Measurements from ENCODE around the gene KCNE1. TPM values are rescaled to one million over a fixed set of nuclear protein-coding genes. Genes with fewer than 3 reads are reported as not detected.

The KCNE1 gene
- total RNA-seq, 3 donors from 2014 or later (not counting 1 experiment from before 2014, with no cell fraction given), result 0.52 to 3.3 (median 1.6) TPM

DNA sequence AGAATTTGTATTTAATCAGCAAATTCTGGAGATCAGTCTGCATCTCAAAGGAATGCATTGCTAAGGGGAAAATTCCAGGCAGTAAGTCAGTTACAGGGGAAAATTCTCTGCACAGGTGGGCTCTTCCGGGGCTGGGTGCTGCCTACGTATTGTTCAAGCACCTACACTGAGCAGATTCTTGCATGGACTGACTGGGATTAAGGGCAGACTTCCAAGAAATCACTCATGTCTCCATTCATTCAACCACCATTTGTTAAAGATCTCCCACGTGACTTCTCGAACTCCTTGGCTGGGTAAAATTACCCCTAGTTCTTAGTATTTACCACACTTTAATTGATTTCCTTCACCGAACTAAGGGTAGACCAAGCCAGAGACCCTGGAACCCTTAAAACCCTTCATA, 28.2 kb upstream of the KCNE1 start:
- H3K4me1 ChIP-seq (ENCODE audit: control insufficient read depth, insufficient read depth, low read length), result peaks cover 12% of the 10 kb centered on the region

DNA sequence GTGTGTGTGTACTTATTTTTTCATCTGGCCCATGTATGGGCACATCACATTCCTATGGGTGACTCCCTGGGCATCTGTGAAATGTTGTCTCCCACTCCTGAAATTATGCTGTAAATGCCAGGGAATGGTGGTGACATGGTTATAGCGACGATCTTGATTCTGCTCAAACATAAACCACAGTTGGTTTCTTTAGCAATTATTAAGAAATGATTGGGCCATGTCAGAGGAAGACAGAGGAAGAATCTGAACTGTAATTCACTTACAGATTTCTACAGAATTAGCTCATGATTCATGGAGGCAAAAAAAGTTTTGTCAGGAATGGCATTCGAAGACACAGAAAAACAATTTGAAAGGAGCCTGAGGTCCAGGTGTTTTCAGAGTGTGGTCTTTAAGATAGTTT, 25.8 kb upstream of the KCNE1 start:
- Mint-ChIP-seq H3K27ac (no peak overlapping the region), H3K4me3 (no peak overlapping the region), H3K4me1 (peaks cover 26 to 37% of the 10 kb centered on the region in 2 donors), H3K36me3 (no peaks in the 10 kb centered on the region), H3K27me3 (ENCODE audit: low read depth in 2 of 2) (peaks cover 0 to 5% of the 10 kb centered on the region in 2 donors), H3K9me3 (no peaks in the 10 kb centered on the region)
- no peaks in the 10 kb centered on the region for H3K36me3 ChIP-seq (ENCODE audit: control insufficient read depth, insufficient read depth, low read length)
- no peaks in the 10 kb centered on the region for H3K27me3 ChIP-seq (ENCODE audit: control insufficient read depth, insufficient read depth, low read length)
- no peaks in the 10 kb centered on the region for H3K9me3 ChIP-seq (ENCODE audit: control insufficient read depth, insufficient read depth, low read length)
- no peak for TF ChIP-seq CTCF (IDR thresholded peaks at IDR 0.05)
- DNase-seq (no peak), ATAC-seq (no peak)
- intact Hi-C loops (cut with micrococcal nuclease), result no loop called here
- no peak overlapping the region for H3K4me3 ChIP-seq (ENCODE audit: low read length)
- WGBS (ENCODE audit: insufficient coverage), result 100% methylated on average over 3 of the region's 3 CpGs
- H3K27ac ChIP-seq (ENCODE audit: low read length), result no peak overlapping the region
- peaks cover 16% of the 10 kb centered on the region for H3K4me1 ChIP-seq (ENCODE audit: control insufficient read depth, insufficient read depth, low read length)

More for the DNA sequence above, 28.2 kb upstream of the KCNE1 start:
- no peak for TF ChIP-seq CTCF (IDR thresholded peaks at IDR 0.05)
- H3K27ac Mint-ChIP-seq, result no peak overlapping the region
- no peaks in the 10 kb centered on the region for H3K9me3 Mint-ChIP-seq
- intact Hi-C loops (cut with micrococcal nuclease), result no loop called here
- no peaks in the 10 kb centered on the region for H3K27me3 Mint-ChIP-seq (ENCODE audit: low read depth in 2 of 2)
- H3K4me1 Mint-ChIP-seq, result peaks cover 21 to 29% of the 10 kb centered on the region in 2 donors
- H3K27ac ChIP-seq (ENCODE audit: low read length), result no peak overlapping the region
- H3K4me3 ChIP-seq (ENCODE audit: low read length), result no peak overlapping the region
- H3K36me3 Mint-ChIP-seq, result no peaks in the 10 kb centered on the region
- WGBS (ENCODE audit: insufficient coverage), result 91% methylated on average over 5 of the region's 5 CpGs
- no peaks in the 10 kb centered on the region for H3K27me3 ChIP-seq (ENCODE audit: control insufficient read depth, insufficient read depth, low read length)
- H3K9me3 ChIP-seq (ENCODE audit: control insufficient read depth, insufficient read depth, low read length), result no peaks in the 10 kb centered on the region
- ATAC-seq, result no peak
- DNase-seq, result no peak
- H3K4me3 Mint-ChIP-seq, result no peak overlapping the region
- no peaks in the 10 kb centered on the region for H3K36me3 ChIP-seq (ENCODE audit: control insufficient read depth, insufficient read depth, low read length)

GRCh38 chr21:34536820-34537219, 24.8 kb upstream of the KCNE1 start:
- H3K27me3 Mint-ChIP-seq (ENCODE audit: low read depth in 2 of 2), result peaks cover 0 to 5% of the 10 kb centered on the region in 2 donors
- TF ChIP-seq CTCF (IDR thresholded peaks at IDR 0.05), result no peak
- DNase-seq (no peak), ATAC-seq (no peak)
- Histone ChIP-seq H3K4me3 (ENCODE audit: low read length) (no peak overlapping the region), H3K36me3 (ENCODE audit: control insufficient read depth, insufficient read depth, low read length) (no peaks in the 10 kb centered on the region), H3K27ac (ENCODE audit: low read length) (no peak overlapping the region), H3K4me1 (ENCODE audit: control insufficient read depth, insufficient read depth, low read length) (peaks cover 16% of the 10 kb centered on the region), H3K27me3 (ENCODE audit: control insufficient read depth, insufficient read depth, low read length) (no peaks in the 10 kb centered on the region), H3K9me3 (ENCODE audit: control insufficient read depth, insufficient read depth, low read length) (no peaks in the 10 kb centered on the region)
- WGBS (ENCODE audit: insufficient coverage), result 86% methylated on average over 2 of the region's 2 CpGs
- intact Hi-C loops (cut with micrococcal nuclease), result no loop called here
- H3K9me3 Mint-ChIP-seq, result no peaks in the 10 kb centered on the region
- no peaks in the 10 kb centered on the region for H3K36me3 Mint-ChIP-seq
- no peak overlapping the region for H3K27ac Mint-ChIP-seq
- H3K4me3 Mint-ChIP-seq, result no peak overlapping the region
- peaks cover 26 to 37% of the 10 kb centered on the region in 2 donors for H3K4me1 Mint-ChIP-seq

DNA sequence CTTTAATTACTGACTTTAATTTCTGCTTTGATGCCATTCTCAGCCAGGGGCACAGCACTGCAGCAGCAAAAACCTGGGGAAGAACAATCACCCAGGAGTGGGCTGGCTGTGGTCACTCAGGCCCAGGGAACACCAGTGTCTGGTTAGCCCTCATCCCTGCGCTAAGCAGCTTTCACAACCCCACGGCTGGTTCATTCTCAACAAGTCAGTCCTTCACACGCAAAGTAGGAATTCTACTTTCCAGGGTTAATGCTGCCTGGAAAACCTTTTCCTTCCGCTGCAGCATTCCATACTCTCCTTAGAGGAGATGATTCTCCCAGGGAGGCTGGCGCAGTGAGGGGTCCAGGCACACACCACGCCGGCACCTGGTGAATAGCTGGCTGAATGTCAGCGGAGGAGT, 24.3 kb upstream of the KCNE1 start:
- DNase-seq (no peak), ATAC-seq (no peak)
- 98% methylated on average over 8 of the region's 8 CpGs for WGBS (ENCODE audit: insufficient coverage)
- H3K4me1 ChIP-seq (ENCODE audit: control insufficient read depth, insufficient read depth, low read length), result peaks cover 16% of the 10 kb centered on the region
- H3K27ac Mint-ChIP-seq, result no peak overlapping the region
- H3K36me3 Mint-ChIP-seq, result no peaks in the 10 kb centered on the region
- no peak for TF ChIP-seq CTCF (IDR thresholded peaks at IDR 0.05)
- H3K27ac ChIP-seq (ENCODE audit: low read length), result no peak overlapping the region
- H3K4me3 ChIP-seq (ENCODE audit: low read length), result no peak overlapping the region
- no peak overlapping the region for H3K4me3 Mint-ChIP-seq
- no peaks in the 10 kb centered on the region for H3K27me3 ChIP-seq (ENCODE audit: control insufficient read depth, insufficient read depth, low read length)
- intact Hi-C loops (cut with micrococcal nuclease), result no loop called here
- H3K9me3 Mint-ChIP-seq, result no peaks in the 10 kb centered on the region
- no peaks in the 10 kb centered on the region for H3K9me3 ChIP-seq (ENCODE audit: control insufficient read depth, insufficient read depth, low read length)
- no peaks in the 10 kb centered on the region for H3K36me3 ChIP-seq (ENCODE audit: control insufficient read depth, insufficient read depth, low read length)
- peaks cover 0 to 5% of the 10 kb centered on the region in 2 donors for H3K27me3 Mint-ChIP-seq (ENCODE audit: low read depth in 2 of 2)
- peaks cover 26 to 37% of the 10 kb centered on the region in 2 donors for H3K4me1 Mint-ChIP-seq

Measured in natural killer cell (primary cell).